Loucy (cell line): Measurements from ENCODE around the gene NR1H3.

ENCODE experiments used
- H2AFZ ChIP-seq: fragments of 200-600 bp; sonication (generic); 2 replicates; pipeline ENCODE4 v1.6.0; 2016; ENCODE audit warnings: antibody characterized with exemption, mild to moderate bottlenecking, low read length, moderate library complexity
- H3F3A ChIP-seq: fragments of 200-600 bp; 2 replicates; pipeline ENCODE4 v1.6.0; 2016; ENCODE audit warnings: antibody characterized with exemption, low read depth, mild to moderate bottlenecking
- H3K27me3 ChIP-seq: fragments of 200-600 bp; sonication (generic); 2 replicates; pipeline ENCODE4 v1.6.1; 2014; ENCODE audit warnings: low read length, mild to moderate bottlenecking; ENCODE audit not compliant: insufficient read depth, poor library complexity, severe bottlenecking
- H3K36me3 ChIP-seq: fragments of 200-600 bp; sonication (generic); 2 replicates; pipeline ENCODE4 v1.6.1; 2016; ENCODE audit warnings: low read length; ENCODE audit not compliant: insufficient read depth
- H3K4me1 ChIP-seq: fragments of 200-600 bp; sonication (generic); 2 replicates; pipeline ENCODE4 v1.5.1; 2014; ENCODE audit warnings: low read length, mild to moderate bottlenecking; ENCODE audit not compliant: insufficient read depth, poor library complexity, severe bottlenecking
- H3K4me2 ChIP-seq: fragments of 200-600 bp; sonication (generic); 2 replicates; pipeline ENCODE4 v1.6.0; 2014; ENCODE audit warnings: antibody characterized with exemption, low read length, low read depth, mild to moderate bottlenecking; ENCODE audit not compliant: poor library complexity, severe bottlenecking
- H3K4me3 ChIP-seq: fragments of 200-600 bp; sonication (generic); 2 replicates; pipeline ENCODE4 v1.5.1; 2014; ENCODE audit warnings: low read length, mild to moderate bottlenecking, mixed read lengths; ENCODE audit not compliant: poor library complexity, severe bottlenecking
- H3K79me2 ChIP-seq: fragments of 200-600 bp; sonication (generic); 2 replicates; pipeline ENCODE4 v1.6.1; 2014; ENCODE audit warnings: low read length; ENCODE audit not compliant: insufficient read depth
- H3K9ac ChIP-seq: fragments of 200-600 bp; sonication (generic); 2 replicates; pipeline ENCODE4 v1.6.0; 2014; ENCODE audit warnings: mild to moderate bottlenecking, low read depth, low read length, moderate library complexity; ENCODE audit not compliant: poor library complexity, severe bottlenecking
- H3K9me2 ChIP-seq: fragments of 200-600 bp; sonication (generic); replicated peaks from 2 replicates; pipeline ENCODE4 v1.6.1; 2016; ENCODE audit warnings: low read depth, low read length, mixed read lengths
- H3K9me3 ChIP-seq: fragments of 200-600 bp; sonication (generic); 2 replicates; pipeline ENCODE4 v1.6.1; 2014; ENCODE audit warnings: mild to moderate bottlenecking, antibody characterized with exemption, low read length, low read depth; ENCODE audit not compliant: insufficient read depth
- H4K20me1 ChIP-seq: fragments of 200-600 bp; sonication (generic); 2 replicates; pipeline ENCODE4 v1.6.0; 2014; ENCODE audit warnings: antibody characterized with exemption, low read length, mild to moderate bottlenecking; ENCODE audit not compliant: insufficient read depth, poor library complexity, severe bottlenecking
- CTCF ChIP-seq: fragments of 200-600 bp; sonication (generic); conservative IDR thresholded peaks from 2 replicates; pipeline ENCODE4 v1.5.1; 2014; ENCODE audit warnings: mild to moderate bottlenecking, antibody characterized with exemption, low read length
- EZH2phosphoT487 ChIP-seq: fragments of 200-600 bp; IDR thresholded peaks from 2 replicates; pipeline ENCODE4 v1.6.1; 2018; ENCODE audit warnings: antibody characterized with exemption, mild to moderate bottlenecking, moderate library complexity, borderline replicate concordance

The NR1H3 gene

GRCh38 chr11:47274495-47275235 lies 16.9 kb downstream of the NR1H3 start:
- H3K79me2 ChIP-seq: peaks cover 72% of the 10 kb centered on the region
- no peak for TF ChIP-seq CTCF
- no peak for TF ChIP-seq EZH2phosphoT487
- peaks cover 42% of the 10 kb centered on the region for H4K20me1 ChIP-seq
- H3K36me3 ChIP-seq: peaks cover 56% of the 10 kb centered on the region
- no peak overlapping the region for H2AFZ ChIP-seq
- H3K4me3 ChIP-seq: no peak overlapping the region
- peaks cover 22% of the 10 kb centered on the region for H3K4me1 ChIP-seq
- no peaks in the 10 kb centered on the region for H3K9me2 ChIP-seq
- H3F3A ChIP-seq: no peaks in the 10 kb centered on the region; the same call in 1 of the 2 replicates
- H3K27me3 ChIP-seq: no peaks in the 10 kb centered on the region
- no peak overlapping the region for H3K9ac ChIP-seq
- H3K9me3 ChIP-seq: no peaks in the 10 kb centered on the region
- peak overlapping the region; percentile 94 for H3K4me2 ChIP-seq

- no peak for TF ChIP-seq CTCF
- no peaks in the 10 kb centered on the region for H3K9me3 ChIP-seq
- H3K9ac ChIP-seq: no peak overlapping the region
- H3K9me2 ChIP-seq: no peaks in the 10 kb centered on the region
- no peaks in the 10 kb centered on the region; the same call in 1 of the 2 replicates for H3F3A ChIP-seq
- no peak overlapping the region for H3K4me2 ChIP-seq
- peaks cover 8% of the 10 kb centered on the region for H3K4me1 ChIP-seq
- no peak overlapping the region for H2AFZ ChIP-seq
- H4K20me1 ChIP-seq: peaks cover 26% of the 10 kb centered on the region
- no peak overlapping the region for H3K4me3 ChIP-seq
- H3K79me2 ChIP-seq: peaks cover 55% of the 10 kb centered on the region
- peaks cover 75% of the 10 kb centered on the region for H3K36me3 ChIP-seq
- H3K27me3 ChIP-seq: no peaks in the 10 kb centered on the region
Measured at GRCh38 chr11:47276923-47277322, 19.1 kb downstream of the NR1H3 start.

GRCh38 chr11:47278058-47278457 lies 20.3 kb downstream of the NR1H3 start:
- Histone ChIP-seq H3K4me3 (no peak overlapping the region), H3K36me3 (peaks cover 85% of the 10 kb centered on the region), H3K4me1 (no peaks in the 10 kb centered on the region), H3K4me2 (no peak overlapping the region), H2AFZ (no peak overlapping the region), H3K9me3 (no peaks in the 10 kb centered on the region), H3K9me2 (no peaks in the 10 kb centered on the region), H3K27me3 (no peaks in the 10 kb centered on the region), H3K79me2 (peaks cover 44% of the 10 kb centered on the region), H3K9ac (no peak overlapping the region), H4K20me1 (peaks cover 14% of the 10 kb centered on the region), H3F3A (no peaks in the 10 kb centered on the region; the same call in 1 of the 2 replicates)
- TF ChIP-seq EZH2phosphoT487 (no peak), CTCF (no peak)
